ENCODE data around the gene SPATA13. TPM values are rescaled to one million over a fixed set of nuclear protein-coding genes. Genes with fewer than 3 reads are reported as not detected.
"Not testable (repeated sequence)": the region's sequence is repeated elsewhere in the genome, so short reads cannot be mapped to it uniquely, and the experiment has no call there.

SPATA13 gene
- total RNA-seq, 3 donors from 2014 or later = 6.6 to 84.7 (median 58.7) TPM

GRCh38 chr13:24203811-24204210 lies 43.3 kb downstream of the SPATA13 start:
- Histone ChIP-seq H3K9me3 (no peaks in the 10 kb centered on the region), H3K4me3 (no peak overlapping the region), H3K27me3 (no peaks in the 10 kb centered on the region), H3K4me1 (no peaks in the 10 kb centered on the region), H3K27ac (no peak overlapping the region), H3K36me3 (no peaks in the 10 kb centered on the region)
- no peak for TF ChIP-seq POLR2AphosphoS5 (IDR thresholded peaks at IDR 0.05)
- TF ChIP-seq CTCF (IDR thresholded peaks at IDR 0.05) = no peak
- TF ChIP-seq POLR2A (IDR thresholded peaks at IDR 0.05) = no peak
- intact Hi-C loops (cut with DNase I; ENCODE audit: low total_unique reads) = no loop called here
- DNase-seq (ENCODE audit: low spot score in 2 of 2) = no peak

GRCh38 chr13:24205076-24205475 lies 44.6 kb downstream of the SPATA13 start:
- H3K27ac ChIP-seq = peak overlapping the region in 1 of 2 donors; percentile 13
- H3K4me3 ChIP-seq; intact Hi-C loops (cut with DNase I; ENCODE audit: low total_unique reads); H3K36me3 ChIP-seq; H3K27me3 ChIP-seq; H3K4me1 ChIP-seq; DNase-seq (ENCODE audit: low spot score in 2 of 2); H3K9me3 ChIP-seq: not testable (repeated sequence)

GRCh38 chr13:24207841-24208667 lies 47.5 kb downstream of the SPATA13 start:
- peak overlapping the region in 1 of 3 donors; percentile 2 for H3K4me3 ChIP-seq
- H3K27me3 ChIP-seq = no peaks in the 10 kb centered on the region
- no peak for DNase-seq (ENCODE audit: low spot score in 2 of 2)
- H3K9me3 ChIP-seq = no peaks in the 10 kb centered on the region
- H3K27ac ChIP-seq = peak overlapping the region in 1 of 2 donors; percentile 56
- H3K36me3 ChIP-seq = no peaks in the 10 kb centered on the region
- no peaks in the 10 kb centered on the region for H3K4me1 ChIP-seq
- no peak for TF ChIP-seq CTCF (IDR thresholded peaks at IDR 0.05)
- TF ChIP-seq POLR2AphosphoS5 (IDR thresholded peaks at IDR 0.05) = no peak
- no peak for TF ChIP-seq POLR2A (IDR thresholded peaks at IDR 0.05)
- intact Hi-C loops (cut with DNase I; ENCODE audit: low total_unique reads) = no loop called here

- H3K27me3 ChIP-seq = no peaks in the 10 kb centered on the region
- DNase-seq (ENCODE audit: low spot score in 2 of 2) = no peak
- intact Hi-C loops (cut with DNase I; ENCODE audit: low total_unique reads) = no loop called here
- no peaks in the 10 kb centered on the region for H3K4me1 ChIP-seq
- H3K27ac ChIP-seq = no peak overlapping the region
- H3K36me3 ChIP-seq = no peaks in the 10 kb centered on the region
- no peaks in the 10 kb centered on the region for H3K9me3 ChIP-seq
- H3K4me3 ChIP-seq = no peak overlapping the region
- TF ChIP-seq CTCF (IDR thresholded peaks at IDR 0.05) = no peak
- TF ChIP-seq POLR2AphosphoS5 (IDR thresholded peaks at IDR 0.05) = no peak
- no peak for TF ChIP-seq POLR2A (IDR thresholded peaks at IDR 0.05)
Measured at GRCh38 chr13:24209138-24209537, 48.6 kb downstream of the SPATA13 start.

GRCh38 chr13:24212254-24212653 lies 51.7 kb downstream of the SPATA13 start:
- H3K36me3 ChIP-seq = no peaks in the 10 kb centered on the region
- no peaks in the 10 kb centered on the region for H3K9me3 ChIP-seq
- intact Hi-C loops (cut with DNase I; ENCODE audit: low total_unique reads) = loop anchor here (10.0 kb wide), 1 partner anchor 187 kb away; no protein-coding TSS in a partner anchor
- no peak for DNase-seq (ENCODE audit: low spot score in 2 of 2)
- peak overlapping the region; percentile 36 to 74 for H3K27ac ChIP-seq
- no peak overlapping the region for H3K4me3 ChIP-seq
- TF ChIP-seq POLR2A (IDR thresholded peaks at IDR 0.05) = no peak
- no peak for TF ChIP-seq POLR2AphosphoS5 (IDR thresholded peaks at IDR 0.05)
- TF ChIP-seq CTCF (IDR thresholded peaks at IDR 0.05) = no peak
- H3K27me3 ChIP-seq = no peaks in the 10 kb centered on the region
- H3K4me1 ChIP-seq = no peaks in the 10 kb centered on the region
